AG04450 (cell line): ENCODE data around the gene MORF4L1. TPM values are rescaled to one million over a fixed set of nuclear protein-coding genes. Genes with fewer than 3 reads are reported as not detected.

Experiments used
- CTCF ChIA-PET: fragments of 300-600, 350-600 bp; formaldehyde crosslinking; extraction: SDS; loops from one replicate; lab custom pipeline; 2022; ENCODE audit warnings: antibody characterized with exemption, inconsistent platforms; lab: Charles Lee
- POLR2A ChIA-PET: fragments of 350-600 bp; formaldehyde crosslinking; extraction: SDS; loops from one replicate; lab custom pipeline; 2021; ENCODE audit warnings: antibody characterized with exemption, inconsistent platforms; lab: Yijun Ruan, JAX
- DNase-seq: peaks from one replicate; pipeline ENCODE4 v3.0.0-alpha.2; 2011; ENCODE audit warnings: low read depth, low spot score
- H3K27ac ChIP-seq: one replicate; pipeline ENCODE4 v1.5.1; 2012; ENCODE audit warnings: low read depth, low read length, control low read depth
- H3K27me3 ChIP-seq: one replicate; pipeline ENCODE4 v1.6.0; 2012; ENCODE audit warnings: low read length; ENCODE audit not compliant: control insufficient read depth, insufficient read depth
- H3K4me3 ChIP-seq: 2 replicates; pipeline ENCODE4 v1.5.1; 2011; ENCODE audit warnings: mild to moderate bottlenecking, low read depth, low read length, control low read depth
- H3K9me3 ChIP-seq: 2 replicates; pipeline ENCODE4 v1.5.1; 2012; ENCODE audit warnings: low read length; ENCODE audit not compliant: control insufficient read depth, insufficient read depth
- polyA plus RNA-seq: library from polyadenylated mRNA; depleted of rRNA; stranded (reverse); fragments of >200 nt; gene quantifications from 2 replicates; pipeline ENCODE4 v1.2.3, GENCODE V29; 2011
- TF ChIP-seq, protein P1 (sequence below): IDR thresholded peaks from 2 replicates; pipeline ENCODE4 v1.5.1; 2011; ENCODE audit warnings: low read depth, low read length, control low read depth, inconsistent platforms

The MORF4L1 gene
- polyA plus RNA-seq, 1 experiment: 426 TPM

DNA sequence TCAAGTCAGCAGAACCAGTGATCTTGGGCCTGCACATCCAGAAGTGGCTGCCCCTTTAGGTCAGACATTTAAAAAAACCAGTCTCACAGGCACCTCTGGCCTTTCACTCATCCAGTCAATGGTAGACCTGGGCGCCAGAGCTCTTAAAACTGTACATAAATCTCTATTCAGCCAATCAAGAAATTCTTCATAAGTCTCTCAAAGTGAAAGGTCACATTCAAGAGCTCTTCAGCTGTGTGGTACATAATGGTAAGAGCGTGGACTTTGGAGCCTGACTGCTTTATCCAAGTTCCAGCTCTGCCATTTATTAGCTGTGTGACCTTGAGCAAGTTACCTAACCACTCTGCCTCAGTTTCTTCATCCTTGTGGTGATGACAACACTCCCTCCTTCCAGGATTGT, 22.3 kb upstream of the MORF4L1 start:
- Histone ChIP-seq H3K9me3 (no peaks in the 10 kb centered on the region; the same call in none of the 2 replicates), H3K27me3 (no peaks in the 10 kb centered on the region), H3K4me3 (no peak overlapping the region), H3K27ac (no peak overlapping the region)
- ChIA-PET POLR2A (interaction anchor here (1.4 kb wide), 1 partner anchor 23 kb away, joined by 5 read pairs; no protein-coding TSS in a partner anchor), CTCF (interaction anchor here (1.1 to 1.5 kb wide), 2 partner anchors 99 to 334 kb away, joined by 3 read pairs; no protein-coding TSS in a partner anchor)
- DNase-seq: no peak
- TF ChIP-seq, protein P1, sequence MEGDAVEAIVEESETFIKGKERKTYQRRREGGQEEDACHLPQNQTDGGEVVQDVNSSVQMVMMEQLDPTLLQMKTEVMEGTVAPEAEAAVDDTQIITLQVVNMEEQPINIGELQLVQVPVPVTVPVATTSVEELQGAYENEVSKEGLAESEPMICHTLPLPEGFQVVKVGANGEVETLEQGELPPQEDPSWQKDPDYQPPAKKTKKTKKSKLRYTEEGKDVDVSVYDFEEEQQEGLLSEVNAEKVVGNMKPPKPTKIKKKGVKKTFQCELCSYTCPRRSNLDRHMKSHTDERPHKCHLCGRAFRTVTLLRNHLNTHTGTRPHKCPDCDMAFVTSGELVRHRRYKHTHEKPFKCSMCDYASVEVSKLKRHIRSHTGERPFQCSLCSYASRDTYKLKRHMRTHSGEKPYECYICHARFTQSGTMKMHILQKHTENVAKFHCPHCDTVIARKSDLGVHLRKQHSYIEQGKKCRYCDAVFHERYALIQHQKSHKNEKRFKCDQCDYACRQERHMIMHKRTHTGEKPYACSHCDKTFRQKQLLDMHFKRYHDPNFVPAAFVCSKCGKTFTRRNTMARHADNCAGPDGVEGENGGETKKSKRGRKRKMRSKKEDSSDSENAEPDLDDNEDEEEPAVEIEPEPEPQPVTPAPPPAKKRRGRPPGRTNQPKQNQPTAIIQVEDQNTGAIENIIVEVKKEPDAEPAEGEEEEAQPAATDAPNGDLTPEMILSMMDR: no peak

DNA sequence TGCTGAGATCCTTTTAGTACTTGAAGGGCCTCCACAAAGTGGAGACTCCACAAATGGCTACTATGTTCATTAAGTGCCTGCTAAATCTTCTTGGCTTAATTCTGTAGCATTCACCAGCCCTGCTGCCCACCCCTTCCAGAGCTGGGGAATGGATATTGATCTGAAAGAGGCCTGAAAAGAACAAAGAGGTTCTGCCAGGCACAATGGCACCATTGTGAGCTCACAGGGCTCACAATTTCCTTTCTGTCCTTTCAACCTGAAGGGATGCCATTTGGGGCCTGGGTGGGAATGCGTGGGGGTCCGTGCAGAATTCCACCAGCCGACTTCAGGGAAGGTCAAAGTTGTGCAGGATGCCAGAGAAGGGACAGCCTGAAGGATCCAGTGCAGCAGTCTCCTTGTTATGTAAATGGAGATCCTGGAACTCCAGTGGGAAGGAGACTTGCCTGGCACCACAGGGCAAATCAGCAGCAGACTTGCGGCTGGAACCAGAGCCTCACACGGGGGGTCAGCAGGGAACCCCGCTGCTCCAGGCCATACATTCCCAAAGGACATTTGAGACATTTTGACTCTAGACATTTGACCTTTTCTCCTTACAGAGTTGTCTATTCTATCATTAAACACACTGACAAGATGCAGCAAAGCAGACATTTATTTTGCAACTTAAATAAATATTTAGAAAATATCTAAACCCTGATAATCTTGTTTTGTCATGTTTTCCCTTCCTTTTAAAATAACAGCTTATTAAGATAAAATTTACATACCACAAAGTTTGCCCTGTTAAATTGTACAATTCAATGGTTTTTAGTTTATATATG, 21.5 kb upstream of the MORF4L1 start:
- Histone ChIP-seq H3K4me3 (no peak overlapping the region), H3K27me3 (no peaks in the 10 kb centered on the region), H3K9me3 (no peaks in the 10 kb centered on the region; the same call in none of the 2 replicates), H3K27ac (no peak overlapping the region)
- CTCF ChIA-PET: interaction anchor here (0.7 to 1.5 kb wide), 5 partner anchors 23 to 333 kb away, joined by 3 to 5 read pairs (median 3); partner anchors contain the start of gene ADAMTS7
- POLR2A ChIA-PET: interaction anchor here (0.5 to 1.4 kb wide), 6 partner anchors 8 to 40 kb away, joined by 3 to 5 read pairs (median 3); no protein-coding TSS in a partner anchor
- TF ChIP-seq, protein P1: no peak
- DNase-seq: no peak

DNA sequence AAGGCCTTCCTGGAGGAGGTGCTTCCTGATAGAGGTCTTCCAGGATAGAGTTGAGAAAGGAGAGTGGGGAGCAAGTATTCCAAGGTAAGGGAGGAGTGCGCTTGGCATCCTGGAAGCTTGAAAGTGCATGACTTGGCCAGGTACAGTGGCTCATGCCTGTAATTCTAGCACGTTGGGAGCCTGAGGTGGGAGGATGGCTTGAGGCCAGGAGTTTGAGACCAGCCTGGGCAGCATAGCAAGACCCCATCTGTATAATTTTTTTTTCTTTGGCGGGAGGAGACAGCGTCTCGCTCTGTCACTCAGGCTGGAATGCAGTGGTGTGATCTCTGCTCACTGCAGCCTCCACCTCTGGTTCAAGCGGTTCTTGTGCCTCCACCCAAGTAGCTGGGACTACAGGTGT, 19.2 kb upstream of the MORF4L1 start:
- TF ChIP-seq, protein P1: no peak
- DNase-seq: no peak
- no peaks in the 10 kb centered on the region for H3K27me3 ChIP-seq
- H3K9me3 ChIP-seq: no peaks in the 10 kb centered on the region; the same call in 1 of the 2 replicates
- POLR2A ChIA-PET: interaction anchor here (0.6 kb wide), 1 partner anchor 21 kb away, joined by 5 read pairs; no protein-coding TSS in a partner anchor
- no peak overlapping the region for H3K27ac ChIP-seq
- H3K4me3 ChIP-seq: no peak overlapping the region
- CTCF ChIA-PET: no interaction called here

DNA sequence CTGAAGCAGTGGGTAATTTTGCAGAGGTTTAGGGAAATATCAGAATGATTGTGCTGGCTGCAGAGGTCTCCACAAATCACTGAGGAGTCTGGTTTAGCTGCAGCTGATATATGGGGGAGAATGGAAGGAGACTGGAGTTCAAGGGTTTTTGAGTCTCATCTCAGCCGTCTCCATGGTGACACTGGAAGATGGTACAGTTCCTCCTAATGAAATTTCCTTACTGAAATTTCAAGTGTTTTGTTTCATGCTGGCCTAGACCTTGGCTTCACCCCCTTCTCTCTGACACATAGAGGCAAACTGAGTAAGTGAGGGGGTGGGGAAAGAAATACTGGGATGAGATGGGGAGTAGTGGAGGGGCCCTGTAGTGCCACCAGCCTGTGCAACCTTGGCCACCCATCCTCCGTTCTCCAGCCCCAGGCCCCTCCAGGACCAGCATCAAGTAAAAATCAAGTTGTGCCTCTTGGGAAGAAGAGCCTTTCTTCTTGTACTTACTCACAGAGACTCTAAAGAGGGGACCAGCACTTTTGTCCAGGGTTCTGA, 17.8 kb upstream of the MORF4L1 start:
- H3K27me3 ChIP-seq: no peaks in the 10 kb centered on the region
- no peak for DNase-seq
- TF ChIP-seq, protein P1: no peak
- H3K9me3 ChIP-seq: no peaks in the 10 kb centered on the region; the same call in 1 of the 2 replicates
- ChIA-PET POLR2A (interaction anchor here (0.7 kb wide), 1 partner anchor 19 kb away, joined by 3 read pairs; no protein-coding TSS in a partner anchor), CTCF (interaction anchor here (0.7 kb wide), 2 partner anchors 20 to 464 kb away, joined by 3 to 6 read pairs; no protein-coding TSS in a partner anchor)
- H3K4me3 ChIP-seq: no peak overlapping the region
- peak overlapping the region; percentile 57 for H3K27ac ChIP-seq
